NT2/D1 (cell line): ENCODE data around the gene DAZL.

Experiments
- SUZ12 ChIP-seq: IDR thresholded peaks from 2 replicates; pipeline ENCODE4 v1.6.1; 2011; ENCODE audit not compliant: insufficient read length, insufficient read depth; ENCODE audit errors: extremely low read depth
- ZNF274 ChIP-seq: IDR thresholded peaks from 2 replicates; pipeline ENCODE4 v1.6.1; 2011; ENCODE audit warnings: mild to moderate bottlenecking, low read depth, low read length

- TF ChIP-seq ZNF274 (no peak), SUZ12 (no peak)
Observed at GRCh38 chr3:16608816-16609215, 3.6 kb upstream of the DAZL start.
